ENCODE results near the gene TXNDC11. TPM values are rescaled to one million over a fixed set of nuclear protein-coding genes. Genes with fewer than 3 reads are reported as not detected.

TXNDC11 gene
- total RNA-seq, 2 experiments from 2014 or later: 21.7 to 24.4 TPM

- Mint-ChIP-seq H3K36me3 (ENCODE audit: low read depth) (peaks cover 60% of the 10 kb centered on the region), H3K4me3 (no peak overlapping the region), H3K9me3 (no peaks in the 10 kb centered on the region), H3K27ac (peak overlapping the region; percentile 20), H3K4me1 (ENCODE audit: low read depth) (no peaks in the 10 kb centered on the region), H3K27me3 (no peaks in the 10 kb centered on the region)
- CTCF ChIA-PET: interaction anchor here (0.6 to 1.3 kb wide), 5 partner anchors 11 to 43 kb away, joined by 3 to 4 read pairs (median 3); partner anchors contain the start of gene ZC3H7A
- no peak for TF ChIP-seq CTCF (IDR thresholded peaks at IDR 0.05)
- POLR2A ChIA-PET: interaction anchor here (1.0 kb wide), 1 partner anchor 12 kb away, joined by 4 read pairs; no protein-coding TSS in a partner anchor
- no peak for ATAC-seq
- DNase-seq: no peak
- intact Hi-C loops (cut with micrococcal nuclease): no loop called here
Observed at GRCh38 chr16:11759163-11759834, 16.6 kb upstream of the TXNDC11 start.

GRCh38 chr16:11757671-11758545 lies 15.3 kb upstream of the TXNDC11 start:
- ATAC-seq (no peak), DNase-seq (no peak)
- Mint-ChIP-seq H3K36me3 (ENCODE audit: low read depth) (peaks cover 63% of the 10 kb centered on the region), H3K27ac (no peak overlapping the region), H3K4me3 (no peak overlapping the region), H3K9me3 (no peaks in the 10 kb centered on the region), H3K4me1 (ENCODE audit: low read depth) (no peaks in the 10 kb centered on the region), H3K27me3 (no peaks in the 10 kb centered on the region)
- POLR2A ChIA-PET: interaction anchor here (0.6 kb wide), 1 partner anchor 14 kb away, joined by 3 read pairs; no protein-coding TSS in a partner anchor
- CTCF ChIA-PET: interaction anchor here (1.1 kb wide), 1 partner anchor 41 kb away, joined by 3 read pairs; no protein-coding TSS in a partner anchor
- TF ChIP-seq CTCF (IDR thresholded peaks at IDR 0.05): no peak
- intact Hi-C loops (cut with micrococcal nuclease): no loop called here

GRCh38 chr16:11756248-11756647 lies 13.6 kb upstream of the TXNDC11 start:
- Mint-ChIP-seq H3K27me3 (no peaks in the 10 kb centered on the region), H3K9me3 (no peaks in the 10 kb centered on the region), H3K4me3 (no peak overlapping the region), H3K27ac (no peak overlapping the region), H3K4me1 (ENCODE audit: low read depth) (no peaks in the 10 kb centered on the region), H3K36me3 (ENCODE audit: low read depth) (peaks cover 52% of the 10 kb centered on the region)
- TF ChIP-seq CTCF (IDR thresholded peaks at IDR 0.05): no peak
- POLR2A ChIA-PET: interaction anchor here (1.0 kb wide), 1 partner anchor 19 kb away, joined by 3 read pairs; no protein-coding TSS in a partner anchor
- CTCF ChIA-PET: no interaction called here
- ATAC-seq: no peak
- intact Hi-C loops (cut with micrococcal nuclease): no loop called here
- DNase-seq: no peak

- Mint-ChIP-seq H3K36me3 (ENCODE audit: low read depth) (peaks cover 49% of the 10 kb centered on the region), H3K27me3 (no peaks in the 10 kb centered on the region), H3K27ac (no peak overlapping the region), H3K4me1 (ENCODE audit: low read depth) (no peaks in the 10 kb centered on the region), H3K4me3 (no peak overlapping the region), H3K9me3 (no peaks in the 10 kb centered on the region)
- POLR2A ChIA-PET: interaction anchor here (1.0 kb wide), 1 partner anchor 20 kb away, joined by 3 read pairs; no protein-coding TSS in a partner anchor
- no peak for TF ChIP-seq CTCF (IDR thresholded peaks at IDR 0.05)
- CTCF ChIA-PET: no interaction called here
- DNase-seq: no peak
- ATAC-seq: no peak
- intact Hi-C loops (cut with micrococcal nuclease): no loop called here
Observed at GRCh38 chr16:11755022-11755760, 12.5 kb upstream of the TXNDC11 start.
